ENCODE results near the gene NEURL1.
"Not testable (repeated sequence)": the region's sequence is repeated elsewhere in the genome, so short reads cannot be mapped to it uniquely, and the experiment has no call there.

NEURL1 gene

DNA sequence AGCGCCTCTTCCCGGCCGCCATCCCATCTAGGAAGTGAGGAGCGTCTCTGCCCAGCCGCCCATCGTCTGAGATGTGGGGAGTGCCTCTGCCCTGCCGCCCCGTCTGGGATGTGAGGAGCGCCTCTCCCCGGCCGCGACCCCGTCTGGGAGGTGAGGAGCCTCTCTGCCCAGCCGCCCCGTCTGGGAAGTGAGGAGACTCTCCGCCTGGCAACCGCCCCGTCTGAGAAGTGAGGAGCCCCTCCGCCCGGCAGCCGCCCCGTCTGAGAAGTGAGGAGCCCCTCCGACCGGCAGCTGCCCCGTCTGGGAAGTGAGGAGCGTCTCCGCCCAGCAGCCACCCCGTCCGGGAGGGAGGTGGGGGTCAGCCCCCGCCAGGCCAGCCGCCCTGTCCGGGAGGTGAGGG, 113.5 kb downstream of the NEURL1 start:
- not testable (repeated sequence) for DNase-seq (ENCODE audit: low spot score)

GRCh38 chr10:103608056-103608455, 114.6 kb downstream of the NEURL1 start:
- not testable (repeated sequence) for DNase-seq (ENCODE audit: low spot score)

DNA sequence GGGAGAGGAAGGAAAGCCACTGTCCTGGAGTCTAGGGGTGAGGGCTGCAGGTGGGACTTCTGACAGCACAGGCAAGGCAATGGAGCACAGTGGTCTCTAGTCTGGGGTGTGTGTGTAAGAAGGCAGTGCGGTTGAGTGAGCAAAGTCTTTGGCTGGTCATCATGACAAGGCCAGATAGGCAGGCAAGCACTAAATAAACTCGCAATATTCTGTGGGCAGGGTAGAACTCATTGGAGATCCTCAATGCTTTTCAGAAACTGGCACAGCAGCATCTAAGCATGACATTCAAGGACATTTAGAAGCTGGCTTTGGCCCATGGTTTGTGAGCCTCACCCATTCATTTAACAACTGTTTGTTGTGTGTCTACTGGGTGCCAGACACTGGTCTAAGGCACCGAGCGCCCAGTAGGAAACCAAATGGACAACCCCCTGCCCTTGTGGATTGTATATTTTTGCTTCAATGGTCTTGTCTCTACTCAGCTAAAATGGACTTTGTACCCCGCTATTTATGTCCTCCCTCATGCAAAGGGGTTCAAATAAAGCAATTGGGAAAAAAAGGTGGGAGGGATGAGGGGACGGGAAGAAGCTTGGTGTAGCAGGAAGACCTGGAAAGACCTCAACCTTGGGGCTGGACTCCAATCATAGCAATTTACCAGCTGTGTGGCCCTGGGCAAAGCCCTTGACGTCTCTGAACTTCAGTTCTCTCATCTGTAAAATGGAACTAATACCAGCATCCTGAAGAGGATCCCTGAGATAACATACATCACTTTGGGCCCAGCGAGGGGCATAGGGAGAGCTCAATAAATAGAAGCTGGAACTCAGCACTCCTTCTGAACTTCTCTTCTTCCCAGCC, 116.0 kb downstream of the NEURL1 start:
- DNase-seq (ENCODE audit: low spot score): no peak

DNA sequence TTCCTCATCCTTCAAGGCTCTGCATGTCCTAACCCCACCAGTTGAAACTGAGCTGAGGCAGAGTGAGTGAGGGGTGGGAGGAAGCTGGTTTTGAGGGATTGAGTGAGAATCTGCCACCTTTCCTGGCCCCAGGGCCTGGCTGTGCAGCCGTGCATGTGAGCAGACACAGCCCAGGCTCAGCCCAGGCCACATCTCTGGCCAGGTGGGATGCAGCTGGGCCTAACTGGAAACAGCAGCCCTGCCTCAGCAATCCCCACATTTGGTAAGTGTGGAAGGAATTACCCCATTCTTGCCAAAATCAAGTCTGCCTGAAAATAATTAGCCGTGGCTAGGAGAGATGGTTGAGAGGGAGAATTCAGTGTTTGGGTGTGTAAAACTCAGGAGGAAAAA, 116.6 kb downstream of the NEURL1 start:
- DNase-seq (ENCODE audit: low spot score): no peak

DNA sequence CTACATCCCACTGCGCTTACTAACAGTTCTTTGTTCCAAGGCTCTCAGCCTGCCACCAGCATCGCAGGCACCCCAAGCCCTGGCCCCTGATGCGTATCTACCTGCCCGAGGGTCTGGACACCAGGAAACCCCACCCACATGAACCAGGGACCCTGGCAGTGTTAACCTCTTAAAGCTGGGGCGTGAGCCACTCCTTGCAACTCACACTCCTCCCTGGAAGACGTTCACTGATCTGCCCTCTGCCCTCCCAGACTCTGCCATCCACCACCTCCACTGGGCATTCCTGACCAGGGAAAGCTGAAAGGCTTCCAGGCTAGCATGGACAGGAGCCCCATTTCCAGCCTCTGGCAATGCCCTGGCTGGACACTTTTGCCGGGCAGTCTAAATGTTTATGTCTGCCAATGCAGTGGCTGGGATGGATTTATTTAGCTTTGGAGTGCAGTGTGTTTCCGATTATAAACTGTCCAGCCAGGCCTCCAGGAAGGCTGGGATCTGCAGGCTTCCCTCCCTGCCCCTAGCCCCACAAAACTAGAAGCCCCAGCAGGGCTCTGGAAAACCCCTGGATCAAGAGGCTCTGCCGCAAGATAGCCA, 117.5 kb downstream of the NEURL1 start:
- no peak for DNase-seq (ENCODE audit: low spot score)

DNA sequence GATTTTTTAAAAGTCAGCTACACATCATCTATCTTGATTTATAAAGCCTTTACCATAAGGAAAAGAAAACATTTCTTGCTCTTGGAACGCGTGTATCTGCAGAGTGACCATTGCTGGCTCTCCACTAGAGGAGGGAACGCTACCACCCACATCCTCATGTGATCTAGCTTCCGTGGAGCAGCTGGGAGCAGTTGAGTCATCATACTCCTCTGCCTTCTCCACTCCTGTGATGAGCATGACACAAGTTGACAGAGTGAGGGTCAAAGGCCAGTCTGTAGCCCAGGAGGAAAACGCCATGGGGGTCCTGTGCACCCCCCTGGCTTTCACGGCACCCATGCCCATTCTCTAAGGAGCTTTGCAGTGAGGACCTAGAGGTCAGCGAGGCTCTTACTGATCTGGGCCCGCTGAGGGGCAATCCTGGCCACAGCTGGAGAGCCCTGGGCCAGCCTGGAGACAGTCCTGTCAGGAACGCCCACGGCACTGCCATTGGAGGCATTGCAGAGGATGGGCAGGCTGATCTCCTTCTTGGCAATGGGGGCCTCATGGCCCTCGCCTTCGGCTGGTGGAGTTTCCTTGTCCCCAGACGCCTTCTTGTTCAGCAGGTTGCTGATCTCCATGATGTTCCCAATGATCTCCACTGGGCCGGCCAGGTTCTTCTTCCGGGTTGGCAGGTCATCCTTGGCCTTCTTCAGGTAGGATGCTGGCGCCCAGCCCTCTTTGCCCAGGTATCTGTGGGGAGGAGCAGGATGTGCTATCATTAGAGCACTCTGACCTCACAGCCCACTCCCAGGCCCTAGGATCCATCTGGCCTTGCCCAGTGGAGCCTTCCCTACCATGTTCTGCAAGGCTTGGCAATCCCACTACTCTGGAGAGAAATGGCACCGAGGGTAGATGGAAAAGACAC, 119.2 kb downstream of the NEURL1 start:
- DNase-seq (ENCODE audit: low spot score): peak; percentile 21

DNA sequence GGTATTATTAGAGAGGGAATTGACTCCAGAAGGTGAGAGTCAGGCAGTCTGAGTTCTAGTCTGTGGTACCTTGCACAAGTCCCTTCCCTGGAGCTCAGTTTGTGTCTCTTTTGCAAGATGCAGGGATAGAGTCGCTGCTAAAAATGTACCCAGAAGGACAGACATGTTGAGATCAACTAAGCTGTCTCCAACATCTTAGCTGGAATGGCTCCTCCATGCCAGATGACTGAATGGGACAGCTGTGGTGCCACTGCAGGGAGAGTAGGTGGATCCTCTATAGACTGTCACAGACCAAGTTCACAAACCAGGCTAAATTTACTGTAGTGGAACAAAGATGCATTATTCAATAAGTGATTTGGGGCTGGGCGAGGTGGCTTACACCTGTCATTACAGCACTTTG, 120.1 kb downstream of the NEURL1 start:
- DNase-seq (ENCODE audit: low spot score): no peak

DNA sequence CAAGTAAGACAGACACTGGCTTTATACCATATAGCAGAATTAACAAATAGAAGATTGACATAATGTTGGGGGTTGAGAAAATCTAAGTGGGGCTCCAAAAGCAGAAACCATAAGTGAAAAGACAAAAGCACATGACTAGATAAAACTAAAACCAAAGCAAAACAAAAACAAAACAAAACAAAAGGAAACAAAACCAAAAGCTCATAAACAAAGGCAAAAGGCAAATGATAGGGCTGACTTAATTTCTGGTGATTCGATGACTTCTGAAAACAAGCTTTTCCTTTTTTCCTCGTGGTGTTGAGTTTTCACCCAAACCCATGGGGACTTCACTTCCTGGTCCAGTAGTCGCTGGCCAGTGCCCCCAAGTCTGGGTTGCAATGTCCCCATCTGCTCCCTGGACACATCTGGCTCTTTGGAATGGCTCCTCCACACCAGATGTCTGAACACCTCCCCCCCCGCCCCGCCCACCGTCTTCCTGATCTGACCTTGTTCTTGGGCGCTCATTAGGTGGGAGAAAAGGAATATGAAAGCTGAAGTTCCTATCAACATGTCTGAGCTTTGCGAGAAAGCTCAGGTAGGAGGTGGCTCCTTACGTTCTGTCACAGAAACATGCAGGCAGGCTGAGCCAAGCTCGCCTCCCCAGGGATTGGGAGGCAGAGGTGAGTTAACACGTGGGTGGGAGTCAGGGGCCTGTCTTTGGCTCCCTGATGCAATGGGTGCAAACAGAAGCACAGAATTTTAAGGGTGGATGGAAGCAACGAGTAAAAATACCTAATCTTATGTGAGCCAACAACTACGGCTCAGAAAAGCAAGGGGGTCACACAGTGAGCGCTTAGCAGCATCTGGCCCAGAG, 121.0 kb downstream of the NEURL1 start:
- DNase-seq (ENCODE audit: low spot score): no peak

DNA sequence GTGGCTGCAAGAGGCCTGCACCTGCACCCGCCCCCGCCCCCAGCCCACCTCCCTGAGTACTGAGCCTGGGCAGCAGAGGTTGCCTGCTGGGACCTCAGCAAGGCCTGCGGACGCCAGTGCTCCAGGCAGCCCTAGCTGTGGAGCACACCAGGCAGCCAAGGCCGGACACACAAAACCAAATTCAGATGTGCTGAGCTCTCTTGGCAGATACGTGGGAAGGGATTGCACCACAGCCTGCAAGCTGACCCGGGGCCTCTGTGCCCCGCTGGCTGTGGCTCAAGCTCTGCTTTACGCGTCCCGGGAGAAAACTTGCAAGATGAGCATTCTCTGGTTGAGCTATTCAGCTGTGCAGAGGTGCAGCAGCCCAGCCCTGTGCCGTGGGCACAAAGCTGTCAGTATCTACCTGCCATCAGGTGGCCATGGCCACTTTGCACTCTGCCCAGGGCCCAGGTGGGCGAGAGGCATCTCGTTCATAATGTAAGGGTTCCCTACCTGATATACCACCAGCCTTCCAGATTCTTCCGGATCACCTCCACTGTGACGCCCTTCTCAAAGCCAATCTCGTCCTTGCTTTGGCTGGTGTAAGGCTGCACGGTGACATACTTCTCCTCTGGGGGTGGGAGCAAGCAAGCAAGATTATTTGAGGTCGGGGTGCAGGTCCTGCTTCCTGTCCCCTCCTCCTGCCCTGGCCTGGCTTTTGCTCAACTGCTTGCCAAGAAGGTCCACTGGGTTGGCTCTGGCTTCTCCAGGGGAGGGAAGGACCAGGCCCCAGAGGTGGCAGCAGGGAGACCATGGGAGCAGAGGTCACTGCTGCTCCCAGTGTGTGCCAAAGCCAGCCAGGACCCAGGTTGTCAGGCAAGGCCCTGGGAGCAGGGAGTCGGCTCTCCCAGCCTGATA, 123.4 kb downstream of the NEURL1 start:
- no peak for DNase-seq (ENCODE audit: low spot score)

DNA sequence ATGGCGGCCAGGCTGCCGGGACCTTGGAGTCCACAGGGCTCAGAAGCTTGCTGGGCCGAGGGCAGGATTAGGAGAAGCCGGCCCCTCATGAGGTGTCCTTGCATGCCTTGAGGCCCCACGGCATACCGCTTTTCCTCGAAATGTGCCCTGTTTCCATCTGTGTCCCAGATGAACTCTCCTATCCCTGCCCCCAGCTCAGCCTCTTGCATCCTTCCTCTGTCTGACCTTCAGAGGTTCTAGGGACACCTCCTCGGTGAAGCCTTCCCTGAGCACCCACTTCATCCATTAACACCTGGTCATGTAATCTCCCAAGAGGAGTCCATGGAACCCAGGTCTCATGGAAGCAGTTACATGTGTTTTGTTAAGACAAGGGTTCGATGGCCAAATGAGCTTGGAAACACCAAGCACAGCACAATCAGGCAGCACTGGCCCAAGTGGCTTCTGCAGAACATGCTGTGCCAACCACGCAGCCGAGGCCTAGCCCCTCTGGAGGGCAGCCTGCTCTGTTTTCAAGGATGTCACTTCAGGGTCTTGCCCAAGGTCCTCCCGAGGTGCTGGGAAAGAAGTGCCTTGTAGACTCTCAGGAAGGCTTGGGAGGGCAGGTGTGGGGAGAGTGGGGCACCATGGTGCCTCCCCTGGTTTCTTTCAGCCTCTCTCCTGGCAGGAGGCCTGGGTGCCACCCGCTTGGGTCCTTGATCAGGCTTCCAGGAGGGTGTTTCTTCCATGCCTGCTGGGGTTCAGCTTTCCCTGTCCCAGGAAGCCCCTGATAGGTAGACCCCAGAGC, 124.3 kb downstream of the NEURL1 start:
- no peak for DNase-seq (ENCODE audit: low spot score)

DNA sequence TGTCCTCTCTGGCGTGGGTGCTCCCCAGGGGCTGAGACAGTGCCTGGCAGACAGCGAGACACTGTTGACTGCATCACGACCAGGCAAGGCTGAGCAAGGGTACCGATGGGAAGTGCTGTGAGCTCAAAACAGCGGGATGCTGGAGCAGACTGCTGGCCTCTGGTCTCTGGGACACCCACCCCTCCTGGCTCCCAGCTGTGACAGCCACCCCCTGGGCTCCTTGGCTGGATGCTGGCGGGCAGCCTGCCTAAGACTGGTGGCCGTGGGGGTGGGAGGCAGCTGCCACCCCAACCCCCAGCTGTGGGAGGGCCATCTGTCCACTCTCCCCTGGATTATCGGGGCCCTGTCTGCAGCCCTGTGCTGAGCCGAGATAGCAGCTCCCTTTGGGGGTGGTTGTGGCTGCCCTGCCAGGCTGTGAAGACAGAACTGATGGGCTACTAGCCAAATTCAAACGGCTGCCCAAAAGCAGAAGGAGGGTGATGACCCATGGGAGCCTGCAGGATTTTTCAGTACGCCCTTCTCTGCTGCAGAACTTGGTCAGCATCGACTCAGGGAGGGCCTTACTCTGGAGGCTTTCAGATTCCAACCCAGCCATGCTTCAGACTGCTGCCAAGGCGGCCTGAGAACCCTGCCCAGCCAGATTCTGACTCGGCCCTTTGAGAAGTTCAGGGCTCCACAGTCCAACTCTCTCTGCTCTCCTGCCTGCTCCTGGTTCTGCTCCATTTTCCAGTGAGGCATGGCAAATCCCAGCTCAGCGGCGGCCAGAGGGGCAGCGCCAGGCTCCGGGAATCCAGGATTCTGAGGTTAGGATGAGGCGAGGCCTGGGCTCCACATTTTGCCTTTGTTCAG, 125.3 kb downstream of the NEURL1 start:
- no peak for DNase-seq (ENCODE audit: low spot score)

- DNase-seq (ENCODE audit: low spot score): no peak
These were observed 126.2 kb downstream of the NEURL1 start for GRCh38 chr10:103619424-103620351.

- no peak for DNase-seq (ENCODE audit: low spot score)
These were observed 126.8 kb downstream of the NEURL1 start for GRCh38 chr10:103620352-103620740.

GRCh38 chr10:103620891-103621782, 127.6 kb downstream of the NEURL1 start:
- no peak for DNase-seq (ENCODE audit: low spot score)

DNA sequence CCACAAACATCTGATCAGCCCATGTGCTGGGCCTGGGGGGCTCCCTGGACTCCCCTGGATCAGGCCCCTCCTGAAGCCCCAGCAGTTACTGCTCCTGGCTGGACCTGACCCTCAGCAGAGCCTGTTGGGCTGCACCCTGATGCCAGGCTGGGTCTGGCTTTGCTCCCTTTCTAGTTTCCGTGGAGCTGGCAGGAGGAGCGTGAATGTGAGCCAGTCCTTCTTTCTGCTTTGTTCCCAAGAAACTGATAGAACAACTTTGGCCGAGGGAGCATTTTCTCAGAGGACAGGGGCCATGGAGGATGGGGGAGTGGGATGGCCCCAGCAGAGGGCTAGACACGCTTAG, 128.2 kb downstream of the NEURL1 start:
- no peak for DNase-seq (ENCODE audit: low spot score)

GRCh38 chr10:103622286-103622685, 128.8 kb downstream of the NEURL1 start:
- no peak for DNase-seq (ENCODE audit: low spot score)
